ENCODE data around the gene ACBD6.
A peak's percentile ranks its signal among the peaks of the same experiment; 100 is the strongest.
"Not testable (repeated sequence)": the region's sequence is repeated elsewhere in the genome, so short reads cannot be mapped to it uniquely, and the experiment has no call there.

Gene ACBD6, protein sequence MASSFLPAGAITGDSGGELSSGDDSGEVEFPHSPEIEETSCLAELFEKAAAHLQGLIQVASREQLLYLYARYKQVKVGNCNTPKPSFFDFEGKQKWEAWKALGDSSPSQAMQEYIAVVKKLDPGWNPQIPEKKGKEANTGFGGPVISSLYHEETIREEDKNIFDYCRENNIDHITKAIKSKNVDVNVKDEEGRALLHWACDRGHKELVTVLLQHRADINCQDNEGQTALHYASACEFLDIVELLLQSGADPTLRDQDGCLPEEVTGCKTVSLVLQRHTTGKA

DNA sequence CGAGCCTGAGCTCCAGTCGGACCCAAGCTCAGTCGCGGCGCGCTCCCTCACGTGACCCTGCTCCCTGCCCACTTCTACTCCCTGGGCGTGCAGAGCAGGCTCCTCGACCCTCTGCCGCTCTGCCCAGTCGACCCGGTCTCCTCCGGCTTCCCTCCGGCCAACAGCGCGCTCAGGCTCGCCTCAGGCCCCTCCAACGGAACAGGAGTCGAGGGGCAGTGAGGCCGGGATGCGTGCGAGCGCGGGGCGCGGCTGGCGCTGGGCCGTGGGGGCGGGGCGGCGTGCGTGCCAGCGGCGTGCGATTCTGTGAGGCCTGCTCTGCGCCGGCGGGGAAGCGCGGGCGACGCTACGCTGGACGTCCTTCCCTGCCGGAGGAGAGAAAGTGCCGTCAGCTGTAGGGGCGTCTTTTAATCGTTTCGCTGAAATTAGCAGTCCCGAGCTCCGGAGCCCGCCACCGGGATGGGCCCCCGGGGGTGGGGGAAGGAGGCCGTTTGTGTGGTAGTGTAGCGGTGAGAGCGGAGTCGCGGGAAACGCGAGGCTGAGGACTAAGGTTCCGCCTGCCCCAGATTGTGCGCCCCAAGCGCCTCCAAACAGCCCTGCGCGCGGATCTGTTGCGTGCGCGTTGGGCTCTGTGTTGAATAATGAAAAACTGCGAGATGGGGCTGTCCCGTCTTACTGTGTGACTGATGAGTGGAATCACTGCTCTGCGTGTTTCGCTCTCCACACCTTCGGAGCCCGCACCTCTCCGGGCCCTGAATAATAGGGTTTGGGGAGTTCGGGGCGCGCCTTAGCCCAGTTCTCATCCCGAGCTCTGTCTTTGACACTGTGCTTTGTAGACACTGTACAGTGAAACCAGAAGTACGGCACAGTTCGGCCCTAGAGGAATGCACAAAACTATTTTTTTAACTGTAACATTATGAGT, at the start of gene ACBD6:
TSS of gene ACBD6 (minus strand) at position 217 of the 919 bp plus-strand sequence. CDS start 311 bp downstream, outside the sequence.
- CTCF ChIA-PET: interaction anchor here (0.8 to 5.3 kb wide), 4 partner anchors 14 to 622 kb away, joined by 3 to 28 read pairs (median 7); no protein-coding TSS in a partner anchor
- Mint-ChIP-seq H3K4me3 (peak within 1 kb of the TSS; percentile 93), H3K27me3 (no peaks in the 10 kb centered on the region), H3K4me1 (peaks cover 38% of the 10 kb centered on the region), H3K9me3 (no peaks in the 10 kb centered on the region), H3K27ac (peak within 1 kb of the TSS; percentile 96), H3K36me3 (peaks cover 4% of the 10 kb centered on the region)
- DNase-seq: peak; percentile 89

DNA sequence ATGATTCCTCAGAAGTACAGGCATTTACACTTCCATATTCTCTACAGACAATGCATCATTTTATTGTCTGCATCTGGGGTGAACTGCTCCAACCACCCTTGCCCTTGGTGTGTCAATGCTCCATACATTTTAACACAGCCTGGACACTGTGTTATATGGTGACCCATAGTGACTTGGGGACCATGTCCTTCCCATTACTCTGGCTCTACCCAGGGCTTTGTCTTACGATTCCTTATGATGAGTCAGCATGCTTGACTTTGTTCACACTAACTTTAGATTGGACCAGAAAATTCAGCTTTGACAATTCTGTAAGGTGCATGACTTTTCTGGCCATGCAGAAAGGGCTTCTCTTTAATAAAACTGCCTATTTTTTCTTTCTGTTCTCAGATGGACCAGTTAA, 49.6 kb upstream of the ACBD6 start:
- Mint-ChIP-seq H3K9me3 (no peaks in the 10 kb centered on the region), H3K27me3 (peaks cover 4% of the 10 kb centered on the region), H3K27ac (no peak overlapping the region), H3K4me3 (no peak overlapping the region), H3K4me1 (no peaks in the 10 kb centered on the region), H3K36me3 (no peaks in the 10 kb centered on the region)
- CTCF ChIA-PET: no interaction called here
- no peak for DNase-seq

DNA sequence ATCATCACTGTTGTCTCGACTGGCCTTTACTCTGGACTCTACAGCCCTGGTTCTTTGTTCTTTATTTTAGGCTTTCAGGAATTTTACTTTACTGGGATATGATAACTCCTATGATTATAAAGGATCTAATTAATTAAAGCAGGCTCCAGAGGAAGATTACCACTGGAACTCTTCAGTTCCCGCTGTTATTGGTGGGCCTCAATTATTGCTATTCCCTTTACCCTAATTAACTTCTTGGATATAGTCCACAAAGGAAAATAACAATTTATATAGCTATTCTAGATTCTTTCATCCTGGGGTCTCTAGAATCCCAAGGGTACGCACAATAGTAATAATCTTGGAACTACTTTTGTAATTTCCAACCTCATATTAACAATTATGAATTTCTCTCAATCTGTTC, 47.9 kb upstream of the ACBD6 start:
- no peaks in the 10 kb centered on the region for H3K9me3 Mint-ChIP-seq
- CTCF ChIA-PET: interaction anchor here (1.0 to 1.4 kb wide), 2 partner anchors 16 to 313 kb away, joined by 3 read pairs; no protein-coding TSS in a partner anchor
- peaks cover 4% of the 10 kb centered on the region for H3K27me3 Mint-ChIP-seq
- H3K27ac Mint-ChIP-seq: no peak overlapping the region
- DNase-seq: no peak
- H3K4me1 Mint-ChIP-seq: no peaks in the 10 kb centered on the region
- H3K4me3 Mint-ChIP-seq: no peak overlapping the region
- H3K36me3 Mint-ChIP-seq: no peaks in the 10 kb centered on the region

DNA sequence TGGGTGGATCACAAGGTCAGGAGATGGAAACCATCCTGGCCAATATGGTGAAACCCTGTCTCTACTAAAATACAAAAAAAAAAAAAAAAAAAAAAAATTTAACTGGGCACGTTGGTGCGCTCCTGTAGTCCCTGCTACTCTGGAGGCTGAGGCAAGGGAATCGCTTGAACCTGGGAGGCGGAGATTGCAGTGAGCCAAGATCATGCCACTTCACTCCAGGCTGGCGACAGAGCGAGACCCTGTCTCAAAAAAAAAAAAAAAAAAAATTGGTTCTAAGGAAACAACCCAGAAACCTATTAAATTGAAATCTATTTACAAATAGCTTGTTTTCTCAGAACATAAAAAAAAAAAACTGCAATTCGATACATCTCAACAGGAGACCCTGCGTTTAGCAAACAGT, 47.4 kb upstream of the ACBD6 start:
- not testable (repeated sequence) for H3K27ac Mint-ChIP-seq, H3K4me1 Mint-ChIP-seq, H3K36me3 Mint-ChIP-seq, H3K9me3 Mint-ChIP-seq, DNase-seq, H3K27me3 Mint-ChIP-seq, H3K4me3 Mint-ChIP-seq
- CTCF ChIA-PET: interaction anchor here (1.0 to 1.4 kb wide), 2 partner anchors 15 to 313 kb away, joined by 3 read pairs; no protein-coding TSS in a partner anchor

DNA sequence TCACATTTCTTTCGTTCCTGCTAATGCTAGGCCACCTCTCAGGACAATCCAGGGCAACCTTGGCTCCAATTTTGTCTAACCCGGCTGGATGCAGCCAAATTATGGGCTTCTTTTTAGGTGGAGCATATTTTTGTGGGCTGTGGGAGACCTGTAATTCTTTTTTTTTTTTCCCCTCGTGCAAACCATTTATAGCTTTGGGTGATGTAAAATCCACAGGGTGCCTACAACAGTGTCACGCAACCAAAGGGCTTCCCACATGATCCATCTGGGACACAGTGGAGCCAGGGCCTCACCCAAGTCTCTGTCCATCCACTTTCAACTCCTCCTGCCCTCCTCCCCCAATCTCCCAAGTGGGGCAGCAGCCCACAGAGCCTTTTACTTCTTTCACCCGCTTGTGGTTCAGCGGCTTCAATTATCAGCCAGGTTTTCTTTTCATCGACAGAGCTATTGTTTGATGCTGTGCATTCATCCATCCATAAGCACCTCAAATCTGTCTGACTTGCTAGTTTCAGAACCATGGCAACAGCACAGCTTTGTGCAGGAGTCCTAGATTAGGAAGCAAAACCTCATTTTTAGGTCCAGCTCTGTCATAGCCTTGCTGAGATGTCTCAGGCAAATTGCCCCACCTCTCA, 46.4 kb upstream of the ACBD6 start:
- Mint-ChIP-seq H3K27me3 (peaks cover 12% of the 10 kb centered on the region), H3K36me3 (no peaks in the 10 kb centered on the region), H3K4me1 (no peaks in the 10 kb centered on the region), H3K4me3 (no peak overlapping the region), H3K9me3 (no peaks in the 10 kb centered on the region), H3K27ac (no peak overlapping the region)
- CTCF ChIA-PET: interaction anchor here (0.7 kb wide), 1 partner anchor 612 kb away, joined by 3 read pairs; no protein-coding TSS in a partner anchor
- DNase-seq: no peak

DNA sequence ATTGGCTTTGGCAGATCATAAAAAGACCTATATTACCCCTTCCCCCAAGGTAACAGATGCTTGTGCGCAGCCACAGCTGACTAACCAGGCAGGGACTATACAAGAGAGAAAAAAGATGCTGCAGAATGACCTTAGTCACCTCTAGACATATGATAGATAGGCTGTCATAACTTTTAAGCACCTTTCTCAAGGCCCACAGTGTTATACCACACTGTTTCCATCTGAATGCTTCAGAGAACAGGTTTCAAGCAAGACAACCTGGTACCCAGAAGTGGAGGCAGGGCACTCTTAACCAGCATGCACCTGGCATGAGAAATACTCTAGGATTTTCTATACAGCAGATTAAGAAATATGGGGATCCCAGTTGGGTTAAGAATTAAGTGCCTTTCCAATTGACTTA, 43.6 kb upstream of the ACBD6 start:
- Mint-ChIP-seq H3K27ac (peak overlapping the region; percentile 45), H3K4me1 (no peaks in the 10 kb centered on the region), H3K9me3 (no peaks in the 10 kb centered on the region), H3K4me3 (no peak overlapping the region), H3K36me3 (no peaks in the 10 kb centered on the region), H3K27me3 (peaks cover 20% of the 10 kb centered on the region)
- CTCF ChIA-PET: interaction anchor here (0.9 to 1.0 kb wide), 2 partner anchors 316 to 318 kb away, joined by 3 read pairs; no protein-coding TSS in a partner anchor
- no peak for DNase-seq

DNA sequence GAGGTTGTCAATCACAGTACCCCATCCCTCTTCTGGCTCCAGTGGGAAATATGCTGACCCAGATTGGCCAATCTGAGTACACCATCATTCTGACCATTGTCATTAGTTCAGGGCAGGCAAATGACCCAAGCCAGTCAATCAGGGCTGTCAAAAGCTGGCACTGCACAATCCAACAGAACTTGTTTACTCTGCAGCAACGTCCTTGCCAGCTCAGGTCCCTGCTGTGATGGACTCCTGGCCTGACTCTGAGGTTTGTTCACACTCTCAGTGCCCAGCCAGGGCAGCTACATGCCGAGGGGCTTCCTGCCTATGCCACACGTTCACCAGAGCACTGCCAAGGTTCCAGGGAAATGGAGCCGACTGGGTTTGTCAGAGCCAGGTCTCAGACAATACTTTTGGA, 41.7 kb upstream of the ACBD6 start:
- CTCF ChIA-PET: no interaction called here
- Mint-ChIP-seq H3K27ac (no peak overlapping the region), H3K9me3 (no peaks in the 10 kb centered on the region), H3K4me1 (no peaks in the 10 kb centered on the region), H3K27me3 (peaks cover 25% of the 10 kb centered on the region), H3K36me3 (no peaks in the 10 kb centered on the region), H3K4me3 (no peak overlapping the region)
- no peak for DNase-seq

DNA sequence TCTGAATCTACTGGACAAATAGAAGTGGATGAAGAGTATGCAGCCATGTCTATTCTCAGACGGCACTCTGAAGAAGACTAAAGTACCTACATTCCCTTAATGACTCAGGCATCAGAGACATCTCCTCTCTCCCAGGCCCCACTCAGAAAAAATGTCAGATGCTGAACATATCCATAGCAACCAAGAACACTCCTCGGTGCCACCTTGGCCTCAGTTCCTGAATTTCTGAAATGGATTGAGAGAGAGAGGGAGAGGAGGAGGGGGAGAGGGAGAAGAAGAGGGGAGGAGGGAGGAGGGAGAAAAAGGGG, 40.4 kb upstream of the ACBD6 start:
- no peak overlapping the region for H3K4me3 Mint-ChIP-seq
- H3K36me3 Mint-ChIP-seq: no peaks in the 10 kb centered on the region
- CTCF ChIA-PET: no interaction called here
- DNase-seq: no peak
- no peaks in the 10 kb centered on the region for H3K9me3 Mint-ChIP-seq
- no peak overlapping the region for H3K27ac Mint-ChIP-seq
- H3K27me3 Mint-ChIP-seq: peaks cover 22% of the 10 kb centered on the region
- H3K4me1 Mint-ChIP-seq: no peaks in the 10 kb centered on the region

DNA sequence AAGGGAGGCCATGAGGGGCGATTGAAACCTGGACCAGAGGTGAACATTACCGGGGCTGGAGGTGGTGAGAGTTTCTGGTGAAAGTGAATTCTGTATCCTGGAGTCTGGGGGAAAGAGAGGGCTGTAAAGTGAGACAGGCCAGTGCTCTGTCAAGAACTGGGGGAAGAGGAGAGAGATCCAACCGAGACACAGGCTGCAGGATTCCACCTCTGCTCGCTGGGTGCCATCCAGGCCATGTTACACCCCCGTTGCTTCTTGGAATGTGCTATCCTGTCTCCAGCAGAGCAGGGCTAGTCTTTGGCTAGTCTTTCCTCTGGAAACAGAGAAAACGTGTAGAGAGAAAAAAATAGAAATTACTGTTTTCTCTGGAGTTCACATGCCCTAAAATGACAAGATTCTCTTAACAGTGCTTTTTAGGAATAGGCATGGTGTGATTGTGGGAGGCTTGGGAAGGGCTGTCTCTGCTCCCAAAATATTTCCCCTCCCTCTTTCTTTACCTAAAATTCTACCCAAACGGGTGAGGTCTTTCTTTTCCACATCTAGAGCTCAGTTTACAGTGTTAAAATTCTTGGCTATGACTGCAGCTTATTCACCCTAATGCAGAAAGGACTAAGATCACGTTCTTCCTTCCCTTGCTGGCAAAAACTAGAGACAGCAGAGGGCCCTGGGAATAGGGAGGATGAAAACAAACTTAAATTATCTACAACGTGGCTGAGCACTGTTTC, 39.9 kb upstream of the ACBD6 start:
- CTCF ChIA-PET: no interaction called here
- Mint-ChIP-seq H3K4me3 (no peak overlapping the region), H3K9me3 (no peaks in the 10 kb centered on the region), H3K27ac (no peak overlapping the region), H3K4me1 (no peaks in the 10 kb centered on the region), H3K36me3 (no peaks in the 10 kb centered on the region), H3K27me3 (peaks cover 22% of the 10 kb centered on the region)
- DNase-seq: no peak

DNA sequence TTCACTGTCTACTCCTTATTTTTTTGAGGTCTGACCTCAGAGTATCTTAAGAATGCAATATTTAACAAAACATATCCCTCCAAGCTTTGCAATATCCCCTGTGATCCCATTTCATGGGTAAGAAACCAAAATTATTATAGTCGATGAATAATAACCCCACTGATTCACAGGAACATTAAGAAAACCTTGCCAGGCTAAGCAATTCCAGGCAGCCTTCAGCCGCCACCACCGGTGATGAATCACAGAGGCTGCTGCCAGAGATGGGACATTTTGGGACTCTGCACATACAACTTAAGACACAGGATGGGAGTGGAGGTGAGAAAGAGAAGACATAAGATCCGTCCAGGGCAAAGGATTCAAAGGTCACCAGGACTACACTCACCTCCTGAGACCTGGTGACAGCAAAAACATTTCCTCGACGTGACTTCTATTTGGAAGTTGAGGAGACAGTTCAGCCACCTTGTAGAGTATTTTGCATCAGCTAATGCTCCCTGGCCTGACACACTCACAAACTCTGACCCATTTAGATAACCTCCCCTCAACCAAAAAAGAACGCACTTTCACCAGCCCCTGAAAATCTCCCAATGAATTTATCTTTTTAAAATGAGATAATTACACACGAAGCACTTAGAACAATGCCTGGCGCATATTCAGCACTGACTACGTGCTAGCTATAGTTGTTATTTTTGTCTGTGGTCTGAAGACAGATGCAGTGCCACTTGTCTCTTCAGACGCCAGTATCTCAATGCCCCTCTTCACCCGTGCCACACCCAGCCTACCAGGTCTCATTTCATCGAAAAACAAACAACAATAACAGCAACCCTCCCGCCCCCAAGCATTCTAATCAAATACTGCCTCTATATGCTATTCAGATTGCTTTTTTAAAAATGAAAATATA, 38.6 kb upstream of the ACBD6 start:
- no peak for DNase-seq
- H3K4me3 Mint-ChIP-seq: no peak overlapping the region
- no peaks in the 10 kb centered on the region for H3K4me1 Mint-ChIP-seq
- CTCF ChIA-PET: interaction anchor here (13.6 kb wide), 1 partner anchor 323 kb away, joined by 129 read pairs; no protein-coding TSS in a partner anchor
- H3K36me3 Mint-ChIP-seq: no peaks in the 10 kb centered on the region
- H3K27me3 Mint-ChIP-seq: peaks cover 34% of the 10 kb centered on the region
- no peak overlapping the region for H3K27ac Mint-ChIP-seq
- H3K9me3 Mint-ChIP-seq: no peaks in the 10 kb centered on the region

DNA sequence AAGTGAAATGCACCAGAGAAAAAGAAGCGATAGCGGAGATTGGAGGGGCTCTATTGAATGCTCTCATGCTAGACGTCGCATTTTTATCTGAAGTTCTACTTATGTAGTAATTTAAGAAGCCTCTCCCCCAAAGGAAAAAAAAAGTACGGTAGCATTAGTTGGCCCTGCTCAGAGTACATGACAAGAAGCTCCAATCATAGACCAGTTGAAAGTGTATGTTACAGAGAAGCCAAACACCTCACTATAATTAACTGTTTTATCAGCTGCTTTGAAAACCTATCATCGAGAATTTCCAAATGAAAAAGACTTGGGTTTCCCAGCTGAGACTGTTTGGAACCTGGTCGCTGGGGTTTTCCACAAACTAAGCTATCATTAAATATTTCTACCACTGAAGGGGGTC, 36.8 kb upstream of the ACBD6 start:
- no peaks in the 10 kb centered on the region for H3K4me1 Mint-ChIP-seq
- no peaks in the 10 kb centered on the region for H3K9me3 Mint-ChIP-seq
- peaks cover 31% of the 10 kb centered on the region for H3K27me3 Mint-ChIP-seq
- DNase-seq: no peak
- no peak overlapping the region for H3K4me3 Mint-ChIP-seq
- H3K27ac Mint-ChIP-seq: no peak overlapping the region
- H3K36me3 Mint-ChIP-seq: no peaks in the 10 kb centered on the region
- CTCF ChIA-PET: interaction anchor here (13.6 kb wide), 1 partner anchor 324 kb away, joined by 129 read pairs; no protein-coding TSS in a partner anchor

DNA sequence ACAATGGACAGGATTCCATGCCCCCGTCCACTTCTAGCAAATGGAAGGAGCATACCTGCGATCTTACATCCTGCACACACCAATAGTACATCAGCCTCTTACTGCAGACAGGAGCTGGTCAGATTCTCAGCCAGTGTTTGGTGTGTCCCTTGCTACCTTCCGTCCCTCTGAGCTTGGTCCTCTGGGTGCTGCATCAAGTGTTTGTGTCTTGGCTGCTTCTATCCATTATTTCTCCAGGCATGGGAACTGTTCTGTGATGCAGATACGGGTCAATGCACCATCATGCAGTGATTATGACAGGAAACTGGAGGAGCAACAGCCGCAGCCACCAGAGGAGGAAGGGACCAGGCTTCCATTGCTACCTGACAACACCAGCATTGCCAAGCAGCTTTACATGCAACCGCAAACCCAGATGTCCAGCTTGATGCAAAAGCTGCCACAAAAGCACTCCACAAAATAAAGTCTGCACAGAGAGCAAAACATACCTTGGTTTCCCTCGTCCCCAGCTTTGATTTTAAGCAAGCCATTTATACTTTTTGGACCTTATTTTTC, 34.5 kb upstream of the ACBD6 start:
- H3K4me1 Mint-ChIP-seq: no peaks in the 10 kb centered on the region
- CTCF ChIA-PET: interaction anchor here (0.8 to 13.6 kb wide), 4 partner anchors 21 to 547 kb away, joined by 3 to 129 read pairs (median 4); no protein-coding TSS in a partner anchor
- no peak for DNase-seq
- no peak overlapping the region for H3K27ac Mint-ChIP-seq
- H3K27me3 Mint-ChIP-seq: peaks cover 28% of the 10 kb centered on the region
- H3K9me3 Mint-ChIP-seq: no peaks in the 10 kb centered on the region
- H3K4me3 Mint-ChIP-seq: no peak overlapping the region
- H3K36me3 Mint-ChIP-seq: no peaks in the 10 kb centered on the region

Measured in activated naive CD4-positive, alpha-beta T cell treated with anti-CD3 and anti-CD28 coated beads, Interleukin-2, amount 10 ng/mL, durations not matched to agents 7 days and 5 days (primary cell).